SK-N-SH (cell line): Measurements from ENCODE around the gene APBA2. TPM values are rescaled to one million over a fixed set of nuclear protein-coding genes. Genes with fewer than 3 reads are reported as not detected.

ENCODE experiments used
- CTCF ChIA-PET: fragments of 300-600, 350-600 bp; formaldehyde crosslinking; extraction: SDS; loops from one replicate; lab custom pipeline; 2021; lab: Yijun Ruan, JAX
- POLR2A ChIA-PET: fragments of 350-600 bp; sonication (Branson Sonifier 250); formaldehyde crosslinking; extraction: SDS; loops from one replicate; lab custom pipeline; 2020; ENCODE audit warnings: antibody characterized with exemption, inconsistent platforms; lab: Yijun Ruan, JAX
- DNase-seq: peaks from one replicate; pipeline ENCODE4 v3.0.0; 2012
- H2AFZ ChIP-seq: fragments of 200-600 bp; sonication (generic); 2 replicates; pipeline ENCODE4 v1.8.1; 2016; ENCODE audit warnings: antibody characterized with exemption, mild to moderate bottlenecking, low read depth
- H3F3A ChIP-seq: fragments of 200-600 bp; sonication (generic); replicated peaks from 2 replicates; pipeline ENCODE3; 2016; ENCODE audit warnings: antibody characterized with exemption, mild to moderate bottlenecking; ENCODE audit not compliant: insufficient read depth
- H3K27ac ChIP-seq, 2 experiments: fragments of 200-500 bp in 1 of 2; fragments of 200-600 bp in 1 of 2; sonication (Bioruptor generic) in 1 of 2; sonication (generic), shearing (Covaris generic) in 1 of 2; 2 replicates each; pipeline versions ENCODE4 v1.5.1 to v1.6.1; 2014 to 2016; ENCODE audit warnings: low read depth in 2 of 2, inconsistent platforms in 1 of 2, low read length in 1 of 2, mild to moderate bottlenecking in 1 of 2, mixed read lengths in 1 of 2
- H3K27me3 ChIP-seq: fragments of 200-600 bp; sonication (generic), shearing (Covaris generic); 2 replicates; pipeline ENCODE4 v1.6.1; 2016; ENCODE audit warnings: mixed run types; ENCODE audit not compliant: insufficient read depth
- H3K36me3 ChIP-seq, 2 experiments: fragments of 200-500 bp in 1 of 2; fragments of 200-600 bp in 1 of 2; sonication (Bioruptor generic) in 1 of 2; sonication (generic) in 1 of 2; replicated peaks in 1 of 2; 2 replicates each; pipeline versions ENCODE3 to v1.5.1; 2014 to 2016; ENCODE audit warnings: low read length in 1 of 2, mild to moderate bottlenecking in 1 of 2; ENCODE audit not compliant: insufficient read depth in 2 of 2, control insufficient read depth in 1 of 2
- H3K4me1 ChIP-seq, 2 experiments: fragments of 200-500 bp in 1 of 2; fragments of 200-600 bp in 1 of 2; sonication (Bioruptor generic) in 1 of 2; sonication (generic), shearing (Covaris generic) in 1 of 2; 2 replicates each; pipeline versions ENCODE4 v1.5.1 to v1.6.1; 2014 to 2016; ENCODE audit warnings: low read depth in 1 of 2, low read length in 1 of 2, mixed run types in 1 of 2; ENCODE audit not compliant: insufficient read depth in 2 of 2, control insufficient read depth in 1 of 2
- H3K4me2 ChIP-seq: fragments of 200-600 bp; sonication (generic), shearing (Covaris generic); 2 replicates; pipeline ENCODE4 v1.6.1; 2017; ENCODE audit warnings: mixed run types
- H3K4me3 ChIP-seq, 2 experiments: fragments of 200-500 bp in 1 of 2; fragments of 200-600 bp in 1 of 2; sonication (Bioruptor generic) in 1 of 2; sonication (generic), shearing (Covaris generic) in 1 of 2; 2 replicates each; pipeline versions ENCODE4 v1.5.1 to v1.8.1; 2014 to 2016; ENCODE audit warnings: low read depth in 2 of 2, inconsistent platforms in 1 of 2, low read length in 1 of 2, mild to moderate bottlenecking in 1 of 2, mixed read lengths in 1 of 2, moderate library complexity in 1 of 2
- H3K79me2 ChIP-seq: fragments of 200-600 bp; sonication (generic); 2 replicates; pipeline ENCODE4 v1.8.1; 2017; ENCODE audit warnings: mild to moderate bottlenecking; ENCODE audit not compliant: insufficient read depth
- H3K9ac ChIP-seq: fragments of 200-600 bp; sonication (generic); 2 replicates; pipeline ENCODE4 v1.6.1; 2017; ENCODE audit warnings: mixed run types
- H3K9me2 ChIP-seq: fragments of 200-600 bp; sonication (generic); 2 replicates; pipeline ENCODE4 v1.6.1; 2017; ENCODE audit warnings: mixed run types
- H3K9me3 ChIP-seq: fragments of 200-600 bp; sonication (generic); 2 replicates; pipeline ENCODE4 v1.6.1; 2017; ENCODE audit warnings: mixed run types, mild to moderate bottlenecking, moderate library complexity
- H4K20me1 ChIP-seq: fragments of 200-600 bp; sonication (generic); 2 replicates; pipeline ENCODE4 v1.6.1; 2017; ENCODE audit warnings: mild to moderate bottlenecking, mixed run types; ENCODE audit not compliant: insufficient read depth
- CTCF ChIP-seq: fragments of 200-600 bp; sonication (generic); IDR thresholded peaks from 2 replicates; pipeline ENCODE4 v1.6.1; 2017; ENCODE audit warnings: antibody characterized with exemption, mild to moderate bottlenecking, moderate library complexity
- ELF1 ChIP-seq: IDR thresholded peaks from 2 replicates; pipeline ENCODE4 v1.4.0; 2012
- FOSL2 ChIP-seq: IDR thresholded peaks from 2 replicates; pipeline ENCODE4 v1.4.0; 2012; ENCODE audit warnings: low read depth, mild to moderate bottlenecking, moderate library complexity, borderline replicate concordance
- FOXJ3 ChIP-seq: sonication (generic); formaldehyde crosslinking; IDR thresholded peaks from 2 replicates; pipeline ENCODE4 v1.5.1; 2020; ENCODE audit warnings: mild to moderate bottlenecking, missing genetic modification reagents
- FOXM1 ChIP-seq: IDR thresholded peaks from 2 replicates; pipeline ENCODE4 v1.4.0; 2012; ENCODE audit warnings: low read depth, mild to moderate bottlenecking
- IRF3 ChIP-seq: fragments of 150-350 bp; IDR thresholded peaks from 2 replicates; pipeline ENCODE4 v1.6.1; 2016; ENCODE audit warnings: mild to moderate bottlenecking, low read depth, low read length
- JUND ChIP-seq: IDR thresholded peaks from 2 replicates; pipeline ENCODE4 v1.4.0; 2012
- MEF2A ChIP-seq: IDR thresholded peaks from 2 replicates; pipeline ENCODE4 v1.4.0; 2012; ENCODE audit warnings: low read depth, borderline replicate concordance
- NRF1 ChIP-seq: IDR thresholded peaks from 2 replicates; pipeline ENCODE4 v1.6.1; 2012; ENCODE audit warnings: low read depth, mild to moderate bottlenecking, low read length
- PBX3 ChIP-seq: IDR thresholded peaks from 2 replicates; pipeline ENCODE4; 2012
- POLR2AphosphoS5 ChIP-seq: IDR thresholded peaks from 2 replicates; pipeline ENCODE4 v1.6.1; 2012; ENCODE audit warnings: low read depth, low read length
- RAD21 ChIP-seq: IDR thresholded peaks from 2 replicates; pipeline ENCODE4 v1.6.1; 2012; ENCODE audit warnings: mild to moderate bottlenecking, low read length
- RFX5 ChIP-seq: IDR thresholded peaks from 2 replicates; pipeline ENCODE4 v1.6.1; 2012; ENCODE audit warnings: mild to moderate bottlenecking, improper control_type of control experiment, low read length
- TEAD4 ChIP-seq: IDR thresholded peaks from 2 replicates; pipeline ENCODE4 v1.4.0; 2012; ENCODE audit warnings: mild to moderate bottlenecking, borderline replicate concordance; ENCODE audit not compliant: insufficient read depth
- USF2 ChIP-seq: fragments of 150-350 bp; IDR thresholded peaks from 2 replicates; pipeline ENCODE4 v1.6.1; 2017; ENCODE audit warnings: antibody characterized with exemption, low read length, low read depth, borderline replicate concordance
- WGBS: methylation state at CpG from one replicate; pipeline ENCODE4 v1.1.6; 2017; ENCODE audit warnings: low lambda C conversion rate; 5-methylcytosine and 5-hydroxymethylcytosine counted together
- polyA plus RNA-seq, 3 experiments: library from polyadenylated mRNA; depleted of rRNA; stranded (reverse); fragments of >200 nt; gene quantifications; 2 replicates each; pipeline ENCODE4 v1.2.3, GENCODE V29; 2012

Gene APBA2
- polyA plus RNA-seq, 1 of the 3 experiments (the other 2 are of a cell fraction): 12.7 TPM

- H4K20me1 ChIP-seq: no peaks in the 10 kb centered on the region
- no peak overlapping the region for H3K4me3 ChIP-seq
- H3K27ac ChIP-seq: no peak overlapping the region
- no peaks in the 10 kb centered on the region for H3K9me3 ChIP-seq
- H3K27me3 ChIP-seq: no peaks in the 10 kb centered on the region
- no peak overlapping the region for H2AFZ ChIP-seq
- H3K79me2 ChIP-seq: no peaks in the 10 kb centered on the region
- H3K9ac ChIP-seq: no peak overlapping the region
- no peak overlapping the region for H3K4me2 ChIP-seq
- H3K9me2 ChIP-seq: no peaks in the 10 kb centered on the region
- H3K36me3 ChIP-seq: peaks cover 0 to 9% of the 10 kb centered on the region in 2 experiments
- WGBS: 89% methylated on average over 32 of the region's 41 CpGs
- no peak for DNase-seq
- ChIA-PET POLR2A (no interaction called here), CTCF (interaction anchor here (0.6 to 1.3 kb wide), 2 partner anchors 17 to 57 kb away, joined by 3 to 4 read pairs; no protein-coding TSS in a partner anchor)
- peaks cover 0 to 29% of the 10 kb centered on the region in 2 experiments; a peak in 1 of 4 replicates for H3K4me1 ChIP-seq
- TF ChIP-seq TEAD4: no peak
- TF ChIP-seq IRF3: no peak
- no peak for TF ChIP-seq CTCF
- TF ChIP-seq FOXM1: no peak
- no peak for TF ChIP-seq NRF1
- TF ChIP-seq PBX3: no peak
- TF ChIP-seq MEF2A: no peak
- no peak for TF ChIP-seq ELF1
- no peak for TF ChIP-seq FOXJ3 (CRISPR knock-in tag)
- TF ChIP-seq JUND: no peak
- TF ChIP-seq RAD21: no peak
- TF ChIP-seq FOSL2: no peak
- no peak for TF ChIP-seq RFX5
- no peak for TF ChIP-seq POLR2AphosphoS5
- no peak for TF ChIP-seq USF2
- no peaks in the 10 kb centered on the region for H3F3A ChIP-seq
Measured at GRCh38 chr15:28918141-28918983, 32.6 kb downstream of the APBA2 start.
